Esophagus muscularis mucosa (tissue), 4 donors: Measurements from ENCODE around the gene PI4K2A.

Experiments used
- CTCF ChIP-seq, 3 experiments: fragments of 200-600 bp in 2 of 3; fragments of 450-650 bp in 1 of 3; sonication (generic) in 2 of 3; IDR thresholded peaks; one replicate each; pipeline ENCODE4 v1.5.1; 2017 to 2019; ENCODE audit warnings: antibody characterized with exemption in 3 of 3, mild to moderate bottlenecking in 2 of 3, moderate library complexity in 1 of 3
- EP300 ChIP-seq: sonication (generic); formaldehyde crosslinking; IDR thresholded peaks from one replicate; pipeline ENCODE4 v1.6.1; 2017; ENCODE audit warnings: antibody characterized with exemption
- POLR2A ChIP-seq: fragments of 450-650 bp; IDR thresholded peaks from one replicate; pipeline ENCODE4 v1.6.1; 2017; ENCODE audit warnings: antibody characterized with exemption, moderate library complexity, mild to moderate bottlenecking, low read depth
- POLR2AphosphoS5 ChIP-seq, 2 donors: sonication (generic); formaldehyde crosslinking; IDR thresholded peaks; one replicate each; pipeline ENCODE4 v1.6.1; 2017; ENCODE audit warnings: antibody characterized with exemption in 2 of 2

GRCh38 chr10:97675222-97675621, 34.8 kb downstream of the PI4K2A start:
- TF ChIP-seq CTCF (IDR thresholded peaks at IDR 0.05) = no peak
- TF ChIP-seq POLR2A = no peak
- TF ChIP-seq EP300 = no peak
- TF ChIP-seq POLR2AphosphoS5 (IDR thresholded peaks at IDR 0.05) = no peak
